Amniotic stem cell (primary cell): ENCODE results near the gene RAB3D.
"Not testable (repeated sequence)": the region's sequence is repeated elsewhere in the genome, so short reads cannot be mapped to it uniquely, and the experiment has no call there.

ENCODE experiments used
- DNase-seq: peaks from one replicate; lab custom pipeline; 2025; lab: John Stamatoyannopoulos, UW

The RAB3D gene, protein sequence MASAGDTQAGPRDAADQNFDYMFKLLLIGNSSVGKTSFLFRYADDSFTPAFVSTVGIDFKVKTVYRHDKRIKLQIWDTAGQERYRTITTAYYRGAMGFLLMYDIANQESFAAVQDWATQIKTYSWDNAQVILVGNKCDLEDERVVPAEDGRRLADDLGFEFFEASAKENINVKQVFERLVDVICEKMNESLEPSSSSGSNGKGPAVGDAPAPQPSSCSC

GRCh38 chr19:11339254-11340098 is at the start of gene RAB3D:
Gene RAB3D (minus strand): TSS chr19:11339657. CDS start chr19:11337399, 2,258 bp downstream.
- DNase-seq, result peak; percentile 40

- no peak for DNase-seq
Observed at GRCh38 chr19:11387162-11388034, 47.9 kb upstream of the RAB3D start.

DNA sequence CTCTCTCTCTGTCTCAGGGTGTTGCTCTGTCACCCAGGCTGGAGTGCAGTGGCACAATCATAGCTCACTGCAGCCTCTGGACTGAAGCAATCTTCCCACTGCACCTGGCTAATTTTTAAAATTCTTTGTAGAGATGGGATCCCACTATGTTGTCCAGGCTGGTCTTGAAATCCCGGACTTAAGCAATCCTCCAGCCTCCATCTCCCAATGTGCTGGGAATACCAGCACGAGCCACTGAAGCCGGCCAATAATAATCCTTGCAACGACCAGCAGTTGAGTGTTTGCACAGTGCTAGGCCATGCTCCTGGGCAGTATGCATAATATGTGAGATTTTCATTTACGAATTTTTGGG is 45.3 kb upstream of the RAB3D start:
- DNase-seq, result no peak

DNA sequence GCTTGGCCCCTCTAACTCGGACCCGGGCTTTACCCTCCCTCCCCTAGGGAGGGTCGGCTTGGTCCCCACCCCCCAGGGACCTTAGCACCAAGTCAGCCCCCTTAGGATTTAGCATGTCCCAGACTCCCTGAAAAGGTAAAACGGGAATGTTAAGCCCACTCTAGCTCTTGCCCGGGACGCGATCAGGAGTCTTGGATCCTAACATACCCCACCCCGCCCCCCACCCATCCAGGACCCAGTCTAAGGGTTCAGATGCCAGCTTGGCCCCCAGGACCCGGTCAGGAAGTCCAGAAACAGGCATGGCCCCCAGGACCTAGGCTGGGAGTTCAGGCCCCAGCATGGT is 44.2 kb upstream of the RAB3D start:
- no peak for DNase-seq

- no peak for DNase-seq
Observed at GRCh38 chr19:11382898-11383705, 43.6 kb upstream of the RAB3D start.

- peak; percentile 94 for DNase-seq
Observed at GRCh38 chr19:11380653-11381537, 41.4 kb upstream of the RAB3D start.

DNA sequence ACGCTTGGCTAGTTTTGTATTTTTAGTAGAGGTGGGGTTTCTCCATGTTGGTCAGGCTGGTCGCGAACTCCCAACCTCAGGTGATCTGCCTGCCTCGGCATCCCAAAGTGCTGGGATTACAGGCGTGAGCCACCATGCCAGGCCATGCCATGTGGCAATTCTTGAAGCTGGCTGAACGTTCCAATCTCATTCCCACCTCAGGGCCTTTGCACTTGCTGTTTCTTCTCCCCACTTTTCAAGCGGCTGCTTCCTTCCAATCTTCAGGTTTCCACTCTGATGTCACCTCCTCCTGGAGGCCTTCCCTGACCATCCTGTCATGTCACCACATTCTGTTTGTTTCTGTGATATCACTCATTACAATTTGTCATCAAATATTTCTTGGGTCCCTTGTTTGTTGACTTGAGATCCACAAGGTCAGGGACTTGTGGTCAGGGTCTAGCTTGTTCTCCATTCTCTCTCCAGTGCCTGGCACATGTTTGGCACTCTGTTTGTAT is 40.4 kb upstream of the RAB3D start:
- no peak for DNase-seq

DNA sequence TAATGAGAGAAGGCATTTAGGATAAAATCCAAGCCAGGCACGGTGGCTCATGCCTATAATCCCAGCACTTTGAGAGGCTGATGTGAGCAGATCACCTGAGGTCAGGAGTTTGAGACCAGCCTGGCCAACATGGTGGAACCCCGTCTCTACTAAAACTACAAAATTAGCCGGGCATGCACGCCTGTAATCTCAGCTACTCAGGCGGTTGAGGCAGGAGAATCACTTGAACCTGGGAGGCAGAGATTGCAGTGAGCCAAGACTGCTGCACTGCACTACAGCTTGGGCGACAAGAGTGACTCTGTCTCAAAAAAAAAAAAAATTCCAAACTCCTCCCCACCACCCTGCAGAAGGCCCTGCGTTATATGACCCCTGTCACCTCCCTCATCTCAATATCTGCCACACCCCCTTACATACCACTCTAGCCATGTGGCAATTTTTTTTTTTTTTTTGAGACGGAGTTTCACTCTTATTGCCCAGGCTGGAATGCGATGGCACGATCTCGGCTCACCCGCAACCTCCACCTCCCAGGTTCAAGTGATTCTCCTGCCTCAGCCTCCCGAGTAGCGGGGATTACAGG is 39.9 kb upstream of the RAB3D start:
- not testable (repeated sequence) for DNase-seq

DNA sequence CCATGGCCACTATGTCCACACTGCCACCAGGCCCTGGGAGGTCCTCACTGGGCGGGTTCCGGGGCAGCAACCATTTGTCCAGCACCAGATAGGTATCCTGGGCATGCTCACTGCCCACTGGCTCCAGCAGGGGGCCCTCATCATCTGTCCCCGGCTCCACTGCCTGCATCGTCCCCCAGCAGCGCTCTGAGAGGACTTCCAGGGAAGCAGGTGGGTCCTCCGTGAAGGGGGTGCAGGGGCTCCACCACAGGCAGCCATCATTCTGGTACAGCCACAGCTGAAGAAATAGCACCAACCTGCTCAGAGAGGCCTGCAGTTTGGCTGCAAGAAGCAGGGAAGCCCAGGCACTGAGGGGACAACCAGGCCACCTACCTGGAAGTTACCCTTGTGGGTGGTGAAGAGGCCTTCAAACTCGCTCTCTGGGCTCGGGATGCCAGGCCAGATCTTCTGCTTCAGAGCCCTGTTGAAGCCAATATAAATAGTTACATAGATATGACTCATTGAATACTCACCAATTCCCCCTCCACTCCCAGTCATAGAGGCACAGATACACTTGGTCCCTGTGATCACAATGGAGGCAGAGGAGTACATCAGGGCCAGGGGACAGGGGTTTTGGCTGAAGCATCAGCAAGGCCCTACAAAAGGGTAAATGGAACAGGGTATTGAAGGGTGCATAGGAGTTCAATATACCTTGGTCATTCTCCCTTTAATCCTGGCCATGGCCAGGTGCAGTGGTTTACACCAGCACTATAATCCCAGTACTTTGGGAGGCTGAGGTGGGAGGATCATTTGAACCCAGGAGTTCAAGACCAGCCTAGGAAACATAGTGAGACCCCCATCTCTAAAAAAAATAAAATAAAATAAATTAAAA is 39.1 kb upstream of the RAB3D start:
- DNase-seq, result peak; percentile 49

- DNase-seq, result no peak
Observed at GRCh38 chr19:11377756-11378155, 38.3 kb upstream of the RAB3D start.

DNA sequence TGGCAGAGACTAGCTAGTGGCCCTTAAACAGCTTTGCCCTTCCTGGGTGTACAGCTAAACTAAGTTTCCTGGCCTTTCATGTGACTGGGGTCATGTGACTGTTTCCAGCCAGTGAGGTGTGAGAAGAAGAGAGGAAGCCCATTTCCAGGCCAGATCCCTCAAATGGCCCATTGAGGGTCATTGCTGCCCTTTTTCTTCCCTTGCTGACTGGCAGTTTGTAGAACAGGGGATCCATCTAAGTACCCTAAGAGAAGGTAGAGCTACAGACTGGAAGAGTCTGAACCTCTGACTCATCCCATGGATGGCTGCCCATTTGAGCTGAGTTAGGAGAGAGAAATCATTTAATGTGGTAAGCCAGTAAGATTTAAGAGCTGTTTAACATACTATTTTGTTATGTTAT is 37.8 kb upstream of the RAB3D start:
- DNase-seq, result peak; percentile 58

DNA sequence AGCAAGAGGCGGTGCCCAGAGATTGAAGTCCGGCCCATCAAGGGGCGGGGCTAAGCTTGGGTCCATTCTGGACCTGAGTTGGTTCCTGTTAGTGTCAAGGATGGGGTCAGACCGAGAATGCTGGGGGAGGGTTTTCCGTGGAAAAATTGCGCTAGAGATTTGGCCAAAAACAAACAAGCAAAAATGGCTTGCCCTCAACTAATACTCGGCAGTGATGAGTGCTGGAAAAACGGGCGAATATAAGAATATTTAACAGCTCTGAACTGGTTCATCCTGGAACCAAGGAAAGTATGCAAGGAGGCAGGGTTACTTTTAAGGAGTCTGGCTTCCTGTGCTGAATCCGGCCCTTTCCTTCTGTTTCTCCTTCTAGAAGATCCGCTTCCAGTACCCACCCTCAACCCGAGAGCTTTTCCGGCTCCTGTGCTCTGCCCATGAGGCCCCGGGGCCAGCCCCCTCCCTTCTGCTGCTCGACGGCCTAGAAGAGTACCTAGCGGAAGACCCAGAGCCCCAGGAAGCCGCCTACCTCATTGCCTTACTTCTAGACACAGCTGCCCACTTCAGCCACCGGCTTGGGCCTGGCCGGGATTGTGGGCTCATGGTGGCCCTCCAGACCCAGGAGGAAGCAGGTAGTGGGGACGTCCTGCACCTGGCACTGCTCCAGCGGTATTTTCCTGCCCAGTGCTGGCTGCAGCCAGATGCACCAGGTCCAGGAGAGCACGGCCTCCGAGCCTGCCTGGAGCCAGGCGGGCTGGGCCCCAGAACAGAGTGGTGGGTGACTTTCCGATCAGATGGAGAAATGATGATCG is 35.9 kb upstream of the RAB3D start:
- no peak for DNase-seq

- DNase-seq, result peak; percentile 100
Observed at GRCh38 chr19:11374433-11375142, 35.1 kb upstream of the RAB3D start, which contains the start of gene SWSAP1. Gene SWSAP1 (plus strand): TSS chr19:11374666. CDS start chr19:11374681, 15 bp downstream.

DNA sequence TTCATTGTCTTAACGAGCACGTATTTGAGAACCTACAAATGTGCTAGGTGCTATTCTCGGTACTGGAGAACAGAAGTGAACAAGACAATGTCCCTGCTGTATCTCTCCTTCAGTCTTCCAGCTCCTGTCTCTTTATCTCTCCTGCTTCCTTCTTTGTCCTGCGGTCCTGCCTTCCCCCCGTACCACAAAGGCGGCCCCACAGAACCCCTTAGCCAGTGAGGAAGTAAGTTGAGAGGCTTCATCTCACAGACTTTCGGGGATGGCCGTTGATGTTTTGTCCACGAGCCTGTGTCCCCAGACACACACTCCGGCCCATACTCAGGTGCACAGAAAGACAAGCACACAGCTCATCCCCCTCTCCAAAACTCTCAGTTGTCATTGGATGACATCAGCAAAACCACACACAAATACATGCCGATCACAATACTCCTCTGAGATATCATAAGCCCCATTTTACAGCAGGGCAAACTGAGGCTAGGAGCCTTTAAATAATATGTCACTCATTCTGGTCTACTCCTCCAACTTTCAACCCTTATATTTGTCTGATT is 34.5 kb upstream of the RAB3D start:
- no peak for DNase-seq

- DNase-seq, result no peak
Observed at GRCh38 chr19:11373166-11373884, 33.9 kb upstream of the RAB3D start.

DNA sequence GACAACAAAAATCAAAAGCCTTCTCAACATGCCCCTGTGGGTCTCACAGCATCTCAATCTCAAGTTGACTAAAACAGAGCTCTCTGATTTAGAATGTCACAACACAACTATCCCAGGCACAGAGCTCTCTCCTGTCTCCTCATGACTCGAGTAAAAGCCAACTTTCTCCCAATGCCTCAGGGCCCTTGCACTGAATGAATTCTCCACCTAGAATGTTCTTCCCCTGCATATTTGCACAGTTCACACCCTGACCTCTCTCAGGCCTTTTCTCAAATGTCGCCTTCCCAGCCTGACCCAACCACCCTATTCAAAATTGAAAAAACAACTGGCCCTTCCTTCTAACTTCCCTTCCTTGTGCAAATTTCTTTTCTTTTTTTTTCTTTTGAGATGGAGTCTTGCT is 31.3 kb upstream of the RAB3D start:
- DNase-seq, result no peak

GRCh38 chr19:11367528-11367927 is 28.1 kb upstream of the RAB3D start:
- DNase-seq, result no peak
